Stimulated activated CD4-positive, alpha-beta T cell treated with anti-CD3 and anti-CD28 coated beads, Interleukin-12 subunit alpha, Interleukin-12 subunit beta, amount 100 ng/mL, for 48 hours (primary cell): ENCODE results near the gene CLDN25.

ENCODE experiments used
- DNase-seq, 3 donors: peaks; one replicate each; pipeline ENCODE4 v3.0.0-alpha.2; 2020; ENCODE audit warnings: low read depth in 2 of 3, low spot score in 1 of 3

Gene CLDN25

DNA sequence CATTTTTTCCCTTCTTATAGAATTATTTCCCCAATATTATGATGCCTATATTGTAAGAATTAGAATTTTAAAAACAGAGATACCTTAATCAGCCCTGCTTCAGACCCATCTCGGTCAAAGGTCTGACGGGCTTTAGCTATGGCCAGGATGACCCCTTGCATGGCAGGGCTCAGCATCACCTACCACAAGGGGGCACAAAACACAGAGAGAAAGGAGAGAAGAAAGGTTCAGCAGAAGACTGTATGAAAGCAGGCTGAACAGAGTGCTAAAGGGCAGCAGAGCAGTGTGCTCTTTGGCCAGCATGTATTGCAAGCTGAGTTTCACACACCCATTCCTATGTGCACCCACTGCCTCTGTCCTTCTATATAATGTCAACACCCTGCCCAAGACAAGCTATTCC lies 26.8 kb downstream of the CLDN25 start:
- no peak for DNase-seq

GRCh38 chr11:113808931-113809330 lies 29.3 kb downstream of the CLDN25 start:
- no peak for DNase-seq

- no peak for DNase-seq
Measured at GRCh38 chr11:113814181-113814580, 34.6 kb downstream of the CLDN25 start.

GRCh38 chr11:113817162-113817561 lies 37.6 kb downstream of the CLDN25 start:
- no peak for DNase-seq

DNA sequence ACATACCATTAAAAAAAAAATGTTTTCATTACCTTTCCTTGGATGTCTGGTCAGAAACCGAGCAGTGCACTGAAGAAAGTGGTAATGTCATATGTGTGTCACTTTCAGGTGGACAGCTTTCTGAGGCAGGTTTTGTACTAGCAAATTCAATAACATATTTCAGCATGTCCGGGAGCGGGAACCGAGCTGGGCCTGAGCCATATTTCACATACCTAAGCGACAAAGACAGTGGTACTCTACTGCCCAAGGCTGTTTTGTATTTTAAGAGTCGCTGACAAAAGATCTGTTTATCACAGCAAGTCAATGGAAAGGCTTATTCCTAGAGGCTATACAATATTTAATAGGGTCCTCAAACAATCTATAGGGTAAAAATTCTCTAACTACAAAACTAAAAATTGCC lies 38.0 kb downstream of the CLDN25 start:
- no peak for DNase-seq

- no peak for DNase-seq
Measured at GRCh38 chr11:113818426-113818825, 38.8 kb downstream of the CLDN25 start.

- DNase-seq = no peak
Measured at GRCh38 chr11:113827477-113827876, 47.9 kb downstream of the CLDN25 start.

- DNase-seq = no peak
Measured at GRCh38 chr11:113828191-113828590, 48.6 kb downstream of the CLDN25 start.

DNA sequence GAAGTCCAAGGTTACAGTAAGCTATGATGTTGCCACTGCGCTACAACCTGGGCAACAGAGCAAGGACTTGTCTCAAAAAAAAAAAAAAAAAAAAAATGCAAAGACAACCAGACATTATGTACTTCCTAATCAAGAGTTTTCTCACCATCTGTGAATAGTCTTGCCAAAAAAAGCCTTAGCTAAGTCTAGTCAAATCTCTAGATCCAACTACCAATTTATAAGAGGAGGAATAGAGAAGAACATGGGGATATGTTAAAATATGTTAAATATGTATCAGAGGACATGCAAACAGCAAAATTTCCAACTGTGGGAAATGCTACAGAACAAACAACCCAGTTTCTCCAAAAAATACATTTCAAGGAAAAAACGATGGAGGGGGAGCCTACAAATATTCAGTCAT lies 50.2 kb downstream of the CLDN25 start:
- no peak for DNase-seq
